GM12892 (cell line): ENCODE data around the gene PAMR1.

Experiments used
- POLR2A ChIP-seq: IDR thresholded peaks from 2 replicates; pipeline ENCODE4 v1.6.1; 2011; ENCODE audit warnings: low read depth, low read length, control low read depth
- TAF1 ChIP-seq: IDR thresholded peaks from 2 replicates; pipeline ENCODE4 v1.6.1; 2011; ENCODE audit warnings: low read depth, mild to moderate bottlenecking, control low read depth, low read length, borderline replicate concordance

DNA sequence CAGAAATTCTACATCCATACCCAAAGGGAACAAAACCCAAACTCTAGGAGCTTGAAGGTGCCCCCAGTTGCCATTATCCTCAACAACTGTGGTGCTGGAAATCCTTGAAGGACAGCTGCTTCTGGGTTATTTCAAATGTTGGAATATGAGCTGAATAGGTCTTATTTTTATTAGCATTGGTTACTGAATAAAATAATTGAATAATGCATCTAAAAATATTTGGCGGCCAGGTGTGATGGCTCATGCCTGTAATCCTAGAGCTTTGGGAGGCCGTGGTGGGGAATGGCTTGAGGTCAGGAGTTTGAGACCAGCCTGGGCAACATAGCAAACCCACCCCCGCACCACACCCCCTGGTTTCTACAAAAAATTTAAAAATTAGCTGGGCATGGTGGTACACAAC, 10.9 kb downstream of the PAMR1 start:
- TF ChIP-seq POLR2A (no peak), TAF1 (no peak)
